Prostate gland (tissue), 2 donors: ENCODE results near the gene KLHL29.

Source experiments
- POLR2A ChIP-seq: fragments of 450-650 bp; IDR thresholded peaks from one replicate; pipeline ENCODE4 v1.6.1; 2016; ENCODE audit warnings: antibody characterized with exemption, mild to moderate bottlenecking
- TF ChIP-seq, protein P1 (sequence below), 4 experiments: fragments of 200-600 bp in 2 of 4; fragments of 450-650 bp in 2 of 4; sonication (generic) in 2 of 4; IDR thresholded peaks; 1 replicate in 3 of 4; 2 replicates in 1 of 4; pipeline ENCODE4 v1.5.1; 2016 to 2019; ENCODE audit warnings: antibody characterized with exemption in 4 of 4, mild to moderate bottlenecking in 2 of 4, moderate library complexity in 2 of 4

- TF ChIP-seq, protein P1, sequence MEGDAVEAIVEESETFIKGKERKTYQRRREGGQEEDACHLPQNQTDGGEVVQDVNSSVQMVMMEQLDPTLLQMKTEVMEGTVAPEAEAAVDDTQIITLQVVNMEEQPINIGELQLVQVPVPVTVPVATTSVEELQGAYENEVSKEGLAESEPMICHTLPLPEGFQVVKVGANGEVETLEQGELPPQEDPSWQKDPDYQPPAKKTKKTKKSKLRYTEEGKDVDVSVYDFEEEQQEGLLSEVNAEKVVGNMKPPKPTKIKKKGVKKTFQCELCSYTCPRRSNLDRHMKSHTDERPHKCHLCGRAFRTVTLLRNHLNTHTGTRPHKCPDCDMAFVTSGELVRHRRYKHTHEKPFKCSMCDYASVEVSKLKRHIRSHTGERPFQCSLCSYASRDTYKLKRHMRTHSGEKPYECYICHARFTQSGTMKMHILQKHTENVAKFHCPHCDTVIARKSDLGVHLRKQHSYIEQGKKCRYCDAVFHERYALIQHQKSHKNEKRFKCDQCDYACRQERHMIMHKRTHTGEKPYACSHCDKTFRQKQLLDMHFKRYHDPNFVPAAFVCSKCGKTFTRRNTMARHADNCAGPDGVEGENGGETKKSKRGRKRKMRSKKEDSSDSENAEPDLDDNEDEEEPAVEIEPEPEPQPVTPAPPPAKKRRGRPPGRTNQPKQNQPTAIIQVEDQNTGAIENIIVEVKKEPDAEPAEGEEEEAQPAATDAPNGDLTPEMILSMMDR (IDR thresholded peaks at IDR 0.05): no peak
- no peak for TF ChIP-seq POLR2A
Observed at GRCh38 chr2:23376972-23377371, 8.0 kb upstream of the KLHL29 start.
